Jurkat, Clone E6-1 (cell line): ENCODE data around the gene NDUFB3. TPM values are rescaled to one million over a fixed set of nuclear protein-coding genes. Genes with fewer than 3 reads are reported as not detected.
A peak's percentile ranks its signal among the peaks of the same experiment; 100 is the strongest.
"Not testable (repeated sequence)": the region's sequence is repeated elsewhere in the genome, so short reads cannot be mapped to it uniquely, and the experiment has no call there.

Experiments used
- DNase-seq: peaks from one replicate; pipeline ENCODE4 v3.0.0-alpha.2; 2011; ENCODE audit warnings: low read depth, low spot score
- H3K4me3 ChIP-seq: 2 replicates; pipeline ENCODE4 v1.5.1; 2011; ENCODE audit warnings: mild to moderate bottlenecking, low read length, control low read depth, moderate library complexity
- polyA plus RNA-seq: library from polyadenylated mRNA; unstranded; fragments of >200 nt; gene quantifications from one replicate; pipeline ENCODE4 v1.2.1, GENCODE V29; 2012; ENCODE audit warnings: missing spikeins; ENCODE audit not compliant: insufficient read length, insufficient read depth

Gene NDUFB3
- 229 TPM for polyA plus RNA-seq

DNA sequence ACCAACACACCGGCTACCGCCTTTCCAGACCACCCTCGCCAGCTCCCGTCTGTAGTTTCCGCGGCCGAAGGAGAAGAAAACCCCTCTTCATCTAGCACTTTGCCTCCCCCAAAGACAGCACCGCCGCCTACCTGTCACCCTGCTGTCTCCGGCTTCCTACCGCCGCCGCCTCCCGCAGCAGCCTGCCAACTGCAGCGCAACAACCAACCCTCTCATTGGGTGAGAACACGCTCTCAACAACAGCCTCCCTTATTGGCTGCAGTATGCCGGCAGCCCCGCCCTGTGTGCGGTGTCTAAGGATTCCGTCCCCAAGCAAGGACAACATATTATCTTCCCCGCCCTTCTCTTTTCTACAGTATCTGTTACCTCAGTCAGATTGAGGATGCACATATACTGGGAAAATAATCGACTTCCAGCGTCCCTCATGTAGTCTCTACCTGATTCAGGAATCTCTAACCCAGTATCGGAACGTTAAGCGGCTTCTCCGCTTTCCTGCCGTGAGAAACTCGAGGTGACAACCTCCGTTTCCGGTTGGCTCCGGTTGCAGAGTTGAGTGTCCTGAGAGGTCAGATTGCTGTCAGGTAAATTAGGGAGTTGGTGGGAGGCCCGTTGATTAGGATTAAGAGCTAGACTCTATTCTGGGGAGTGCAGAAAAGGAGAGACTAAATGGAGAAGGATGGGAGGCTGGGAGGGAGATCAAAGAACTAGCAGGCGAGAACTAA lies at the start of gene NDUFB3, which contains the start of gene HYCC2:
NDUFB3 (plus strand) TSS at position 523 of the 722 bp plus-strand sequence. CDS start 6,882 bp downstream, outside the sequence.
HYCC2 (minus strand) TSS at position 193 of the 722 bp plus-strand sequence. CDS start 47,662 bp downstream, outside the sequence.
- H3K4me3 ChIP-seq: peak within 1 kb of the TSS; percentile 64
- DNase-seq: peak; percentile 96

DNA sequence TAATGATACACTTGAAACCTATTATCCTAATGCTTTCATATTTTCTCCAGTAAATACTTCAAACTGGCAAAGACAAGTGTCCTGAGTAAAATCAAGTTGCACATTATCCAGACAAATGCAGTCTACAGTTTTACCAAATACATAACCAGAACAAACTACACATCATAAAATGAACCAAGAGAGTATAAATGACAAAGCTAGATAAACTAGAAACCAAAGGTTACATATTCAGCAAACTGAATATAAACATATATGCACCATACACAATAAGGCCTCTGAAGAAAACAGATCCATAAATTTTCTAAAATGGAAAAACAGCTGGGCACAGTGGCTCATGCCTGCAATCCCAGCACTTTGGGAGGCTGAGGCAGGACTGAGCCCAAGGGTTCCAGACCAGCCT lies 47.3 kb upstream of the NDUFB3 start:
- H3K4me3 ChIP-seq: no peak overlapping the region
- no peak for DNase-seq

DNA sequence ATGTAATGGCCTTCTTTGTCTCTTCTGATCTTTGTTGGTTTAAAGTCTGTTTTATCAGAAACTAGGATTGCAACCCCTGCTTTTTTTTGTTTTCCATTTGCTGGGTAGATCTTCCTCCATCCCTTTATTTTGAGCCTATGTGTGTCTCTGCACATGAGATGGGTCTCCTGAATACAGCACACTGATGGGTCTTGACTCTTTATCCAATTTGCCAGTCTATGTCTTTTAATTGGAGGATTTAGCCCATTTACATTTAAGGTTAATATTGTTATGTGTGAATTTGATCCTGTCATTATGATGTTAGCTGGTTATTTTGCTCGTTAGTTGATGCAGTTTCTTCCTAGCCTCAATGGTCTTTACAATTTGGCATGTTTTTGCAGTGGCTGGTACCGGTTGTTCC lies 37.4 kb upstream of the NDUFB3 start:
- H3K4me3 ChIP-seq, DNase-seq: not testable (repeated sequence)

DNA sequence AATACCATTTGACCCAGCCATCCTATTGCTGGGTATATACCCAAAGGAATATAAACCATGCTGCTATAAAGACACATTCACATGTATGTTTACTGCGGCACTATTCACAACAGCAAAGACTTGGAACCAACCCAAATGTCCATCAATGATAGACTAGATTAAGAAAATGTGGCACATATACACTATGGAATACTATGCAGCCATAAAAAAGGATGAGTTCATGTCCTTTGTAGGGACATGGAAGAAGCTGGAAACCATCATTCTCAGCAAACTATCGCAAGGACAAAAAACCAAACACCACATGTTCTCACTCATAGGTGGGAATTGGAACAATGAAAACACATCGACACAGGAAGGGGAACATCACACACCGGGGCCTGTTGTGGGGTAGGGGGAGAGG lies 33.4 kb upstream of the NDUFB3 start:
- DNase-seq, H3K4me3 ChIP-seq: not testable (repeated sequence)

DNA sequence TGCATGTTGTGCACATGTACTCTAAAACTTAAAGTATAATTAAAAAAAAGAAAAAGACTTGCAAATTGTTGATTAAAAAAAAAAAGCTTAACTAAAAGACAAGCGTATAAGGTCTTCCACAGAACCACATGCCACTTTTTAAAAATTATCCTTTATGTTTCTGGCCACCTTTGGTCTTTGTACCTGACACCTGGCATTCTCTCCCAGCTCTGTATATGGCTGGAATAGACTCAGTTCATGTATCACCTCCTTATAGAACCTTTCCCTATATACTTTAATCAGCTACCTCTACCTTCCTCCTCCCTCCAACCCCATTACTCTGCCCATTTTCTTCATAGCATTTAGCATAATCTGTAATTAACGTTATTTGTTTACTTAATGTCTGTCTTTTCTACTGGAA lies 32.9 kb upstream of the NDUFB3 start:
- no peak overlapping the region for H3K4me3 ChIP-seq
- DNase-seq: no peak

DNA sequence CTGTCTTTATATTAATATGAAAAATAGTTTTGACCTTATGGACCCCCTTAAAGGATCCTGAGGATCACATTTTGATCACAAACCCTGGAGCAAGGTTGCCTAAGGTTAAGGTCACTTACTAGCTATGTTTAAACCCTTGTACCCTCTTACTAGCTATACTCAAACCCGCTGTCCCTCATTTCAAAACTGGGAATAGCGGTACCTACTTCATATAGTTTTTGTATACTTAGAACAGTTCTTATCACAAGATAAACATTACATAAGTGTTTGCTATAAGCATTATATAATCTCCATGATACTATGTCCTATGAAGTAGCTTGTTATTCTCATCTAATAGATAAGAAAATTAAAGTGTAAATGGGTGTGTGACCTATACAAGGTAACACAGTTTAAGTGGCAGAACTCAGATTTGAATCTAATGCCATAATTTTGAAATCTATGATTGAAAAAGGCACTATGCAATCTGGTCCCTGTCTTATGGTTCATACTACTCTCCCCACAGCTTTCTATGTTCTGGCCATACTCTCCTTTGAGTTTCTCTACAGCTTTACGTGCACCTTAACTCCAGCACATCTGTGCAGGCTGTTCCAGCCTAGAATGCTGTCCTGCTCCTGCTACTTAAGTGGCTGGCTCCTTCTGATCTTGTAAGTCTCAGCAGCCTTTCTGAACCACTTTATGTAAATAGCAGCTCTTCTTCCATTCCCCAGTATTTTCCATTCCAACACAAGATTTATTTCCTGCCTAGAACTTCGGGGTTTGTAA lies 30.8 kb upstream of the NDUFB3 start:
- no peak for DNase-seq
- no peak overlapping the region for H3K4me3 ChIP-seq

DNA sequence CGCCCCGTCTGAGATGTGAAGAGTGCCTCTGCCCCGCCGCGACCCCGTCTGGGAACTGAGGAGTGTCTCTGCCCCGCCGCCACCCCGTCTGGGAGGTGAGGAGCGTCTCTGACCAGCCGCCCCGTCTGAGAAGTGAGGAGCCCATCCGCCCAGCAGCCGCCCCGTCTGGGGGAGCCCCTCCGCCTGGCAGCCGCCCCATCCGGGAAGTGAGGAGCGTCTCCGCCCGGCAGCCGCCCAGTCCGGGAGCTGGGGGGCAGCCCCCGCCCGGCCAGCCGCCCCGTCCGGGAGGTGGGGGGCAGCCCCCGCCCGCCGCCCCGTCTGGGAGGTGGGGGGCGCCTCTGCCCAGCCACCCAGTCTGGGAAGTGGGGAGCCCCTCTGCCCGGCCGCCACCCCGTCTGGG lies 29.4 kb upstream of the NDUFB3 start:
- not testable (repeated sequence) for DNase-seq, H3K4me3 ChIP-seq

DNA sequence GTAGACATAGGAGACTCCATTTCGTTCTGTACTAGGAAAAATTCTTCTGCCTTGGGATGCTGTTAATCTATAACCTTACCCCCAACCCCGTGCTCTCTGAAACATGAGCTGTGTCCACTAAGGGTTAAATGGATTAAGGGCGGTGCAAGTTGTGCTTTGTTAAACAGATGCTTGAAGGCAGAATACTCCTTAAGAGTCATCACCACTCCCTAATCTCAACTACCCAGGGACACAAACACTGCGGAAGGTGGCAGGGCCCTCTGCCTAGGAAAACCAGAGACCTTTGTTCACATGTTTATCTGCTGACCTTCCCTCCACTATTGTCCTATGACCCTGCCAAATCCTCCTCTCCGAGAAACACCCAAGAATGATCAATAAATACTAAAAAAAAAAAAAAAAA lies 28.8 kb upstream of the NDUFB3 start:
- DNase-seq, H3K4me3 ChIP-seq: not testable (repeated sequence)

DNA sequence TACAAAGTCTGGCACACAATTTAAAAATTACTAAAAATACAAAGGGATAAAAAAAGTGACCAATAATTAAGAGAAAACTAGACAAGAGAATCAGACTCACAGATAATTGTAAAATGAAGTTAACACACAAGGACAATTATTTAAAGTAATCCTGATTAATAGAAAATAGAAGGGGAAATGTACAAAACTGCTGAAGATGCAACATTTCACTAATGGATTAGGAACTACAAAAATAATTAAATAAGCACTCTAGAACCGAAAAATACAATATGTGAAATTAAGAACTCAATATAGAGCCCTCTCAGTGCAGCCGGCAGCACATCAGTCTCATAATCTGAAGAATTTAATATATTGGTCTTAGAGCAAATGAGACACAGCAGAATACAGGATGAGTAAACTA lies 24.9 kb upstream of the NDUFB3 start:
- H3K4me3 ChIP-seq: no peak overlapping the region
- DNase-seq: no peak

DNA sequence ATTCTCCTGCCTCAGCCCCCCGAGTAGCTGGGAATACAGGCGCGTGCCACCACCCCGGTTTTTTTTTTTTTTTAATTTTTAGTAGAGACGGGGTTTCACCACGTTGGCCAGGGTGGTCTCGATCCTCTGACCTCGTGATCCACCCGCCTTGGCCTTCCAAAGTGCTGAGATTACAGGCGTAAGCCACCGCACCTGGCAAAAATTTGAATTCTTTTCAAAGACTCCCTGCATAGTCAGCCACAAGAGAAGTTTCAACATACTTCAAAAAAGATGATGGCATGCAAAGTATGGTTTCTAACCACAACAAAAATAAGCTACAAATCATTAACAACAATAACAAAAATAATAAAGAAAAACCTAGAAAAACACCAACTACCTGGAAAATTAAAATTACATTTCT lies 22.3 kb upstream of the NDUFB3 start:
- DNase-seq: peak; percentile 25
- H3K4me3 ChIP-seq: no peak overlapping the region

DNA sequence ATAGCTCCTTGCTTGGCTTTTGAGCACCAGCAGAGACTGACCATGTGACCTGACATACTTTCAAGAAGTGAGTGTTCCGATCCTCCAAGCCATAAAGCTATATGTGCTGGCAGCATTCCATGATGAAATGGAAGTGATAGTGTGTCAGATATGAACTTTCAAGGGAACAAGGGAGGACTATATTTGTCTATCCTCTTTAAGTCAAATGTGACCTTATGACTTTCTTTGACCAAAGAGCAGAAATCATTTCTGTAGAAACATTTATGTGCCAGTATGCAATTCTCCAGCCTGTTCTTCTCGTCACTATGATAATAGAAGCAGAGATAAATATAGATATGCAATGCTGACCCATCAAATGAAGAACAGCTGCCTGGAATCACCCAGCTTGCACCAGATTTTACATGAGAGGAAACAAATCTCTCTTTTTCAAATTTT lies 14.7 kb upstream of the NDUFB3 start:
- no peak for DNase-seq
- no peak overlapping the region for H3K4me3 ChIP-seq

DNA sequence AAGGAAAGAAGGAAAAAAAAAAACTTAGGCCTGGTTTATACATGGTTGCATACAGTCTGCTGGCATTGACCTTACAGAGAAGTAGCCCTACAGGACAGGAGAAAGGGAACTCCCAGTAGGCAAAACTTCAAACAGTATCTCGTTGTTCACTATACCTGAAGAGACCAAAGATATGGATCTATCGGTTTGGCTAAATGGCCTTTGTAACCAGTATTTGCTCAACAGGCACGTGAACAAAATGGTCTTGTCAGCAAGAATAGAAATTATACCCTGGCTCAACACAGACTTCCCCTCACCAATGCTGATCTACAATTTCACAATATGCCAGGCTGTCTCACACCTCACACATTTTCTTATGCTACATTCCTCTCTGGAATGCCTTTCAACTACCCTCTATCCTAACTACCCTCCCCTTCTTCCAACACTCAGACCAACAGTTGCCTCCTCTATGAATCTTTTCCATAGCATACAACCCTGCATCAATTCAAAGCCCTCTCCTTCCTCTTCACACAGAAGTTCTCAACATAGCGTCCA lies 14.0 kb upstream of the NDUFB3 start:
- no peak for DNase-seq

DNA sequence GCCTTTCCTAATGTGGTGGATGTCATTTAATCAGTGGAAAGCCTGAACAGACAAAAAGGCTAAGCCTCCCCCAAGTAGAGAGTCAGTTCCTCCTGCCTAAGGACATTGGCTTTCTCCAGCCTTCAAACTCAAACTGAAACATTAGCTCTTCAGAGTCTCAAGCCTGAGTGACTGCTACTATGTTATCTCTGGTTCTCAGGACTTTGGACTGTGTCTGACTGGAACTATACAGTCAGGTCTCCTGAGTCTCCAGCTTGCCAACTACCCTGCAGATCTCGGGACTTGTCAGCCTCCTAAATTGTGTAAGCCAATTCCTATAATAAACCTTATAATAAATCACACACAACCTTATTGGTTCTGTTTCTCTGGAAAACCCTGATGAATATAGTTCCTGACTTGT lies 12.9 kb upstream of the NDUFB3 start:
- no peak overlapping the region for H3K4me3 ChIP-seq
- no peak for DNase-seq

More for the DNA sequence above, 14.0 kb upstream of the NDUFB3 start:
- H3K4me3 ChIP-seq: no peak overlapping the region

DNA sequence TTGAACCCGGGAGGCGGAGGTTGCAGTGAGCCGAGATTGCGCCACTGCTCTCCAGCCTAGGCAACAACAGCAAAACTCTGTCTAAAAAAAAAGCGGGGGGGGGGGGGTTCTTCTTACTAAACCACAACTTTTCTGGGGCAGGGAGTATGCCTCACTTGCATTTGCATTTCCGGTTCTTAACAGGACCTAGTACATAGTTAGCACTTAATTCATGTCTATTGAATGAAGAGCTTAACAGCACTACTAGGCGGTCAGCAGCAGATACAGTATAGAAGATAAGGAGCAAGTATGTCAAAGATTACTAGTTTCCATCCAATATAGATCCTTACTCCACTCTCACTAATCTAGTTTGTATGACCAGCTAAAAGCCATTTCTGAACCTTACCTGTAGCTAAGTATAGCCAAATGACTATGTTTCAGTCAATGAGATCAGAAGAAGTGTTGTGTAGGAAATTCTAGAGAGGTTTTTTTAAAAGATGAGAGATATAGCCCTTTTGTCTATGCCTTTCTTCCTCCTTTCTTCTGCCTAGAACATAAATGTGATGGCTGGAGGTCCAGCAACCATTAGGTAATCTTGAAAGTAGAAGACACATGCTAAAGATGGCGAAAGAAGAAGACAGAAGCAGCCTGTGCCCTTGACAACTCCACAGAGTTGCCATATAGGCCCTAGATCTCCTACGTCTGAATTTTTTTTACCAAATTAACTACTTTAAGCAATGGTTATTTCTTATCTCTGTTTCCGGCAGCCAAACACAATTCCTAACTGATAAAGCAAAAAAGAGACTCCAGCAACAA lies 11.6 kb upstream of the NDUFB3 start:
- H3K4me3 ChIP-seq: no peak overlapping the region
- no peak for DNase-seq

DNA sequence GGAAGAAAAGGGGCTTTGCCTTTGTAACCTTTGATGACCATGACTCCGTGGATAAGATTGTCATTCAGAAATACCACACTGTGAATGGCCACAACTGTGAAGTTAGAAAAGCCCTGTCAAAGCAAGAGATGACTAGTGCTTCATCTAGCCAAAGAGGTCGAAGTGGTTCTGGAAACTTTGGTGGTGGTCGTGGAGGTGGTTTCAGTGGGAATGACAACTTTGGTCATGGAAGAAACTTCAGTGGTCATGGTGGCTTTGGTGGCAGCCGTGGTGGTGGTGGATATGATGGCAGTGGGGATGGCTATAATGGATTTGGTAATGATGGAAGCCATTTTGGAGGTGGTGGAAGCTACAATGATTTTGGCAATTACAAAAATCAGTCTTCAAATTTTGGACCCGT lies 8.3 kb upstream of the NDUFB3 start:
- DNase-seq: not testable (repeated sequence)

DNA sequence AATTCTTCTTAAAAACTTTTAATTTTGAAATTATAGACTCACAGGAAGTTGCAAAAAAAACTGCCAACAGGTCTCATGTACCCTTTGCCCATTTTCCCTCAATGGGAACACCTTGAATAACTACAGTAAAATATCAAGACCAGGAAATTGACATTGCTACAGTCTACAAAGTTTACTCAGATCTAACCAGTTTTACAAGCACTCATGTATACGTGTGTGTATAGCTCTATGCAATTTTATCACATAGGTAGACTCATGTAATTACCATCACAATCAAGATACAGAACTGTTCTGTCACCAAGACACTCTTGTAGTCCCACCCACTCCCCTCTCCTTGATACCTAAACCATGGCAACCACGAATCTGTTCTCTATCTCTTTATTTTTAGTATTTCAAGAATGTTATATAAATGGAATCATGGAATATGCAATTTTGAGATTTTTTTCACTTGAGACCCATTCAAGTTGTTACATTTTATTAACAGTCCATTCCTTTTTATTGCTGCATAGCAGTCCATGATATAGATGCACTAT lies 6.9 kb upstream of the NDUFB3 start:
- no peak overlapping the region for H3K4me3 ChIP-seq
- no peak for DNase-seq

More for the DNA sequence above, 8.3 kb upstream of the NDUFB3 start:
- not testable (repeated sequence) for H3K4me3 ChIP-seq

DNA sequence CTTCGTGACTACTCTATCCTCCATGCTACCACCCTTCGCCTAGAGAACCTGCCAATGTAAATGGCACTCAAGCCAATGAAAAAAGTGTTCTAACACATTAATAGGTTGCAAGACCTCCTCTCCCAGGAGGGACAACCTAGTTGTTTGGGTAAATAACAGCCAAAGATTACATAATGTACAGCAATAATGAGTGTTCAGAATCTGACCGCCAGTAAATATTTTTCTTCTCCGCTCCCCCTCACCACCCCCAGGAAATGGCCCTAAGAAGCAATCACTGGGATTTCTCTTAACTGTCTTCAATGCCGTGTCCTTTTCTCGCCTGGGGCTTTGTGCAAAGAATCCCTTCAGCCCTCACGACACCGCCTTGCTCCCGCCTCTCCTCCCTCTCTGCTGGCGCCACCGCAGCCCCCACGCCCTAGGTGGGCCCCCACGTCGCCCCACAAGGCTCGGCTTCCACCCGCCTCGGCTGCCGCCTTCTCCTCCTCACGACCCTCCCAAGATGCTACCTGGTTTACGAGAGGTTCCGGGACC lies 788 bp upstream of the NDUFB3 start:
- peak overlapping the region; percentile 64 for H3K4me3 ChIP-seq
- peak; percentile 16 for DNase-seq

DNA sequence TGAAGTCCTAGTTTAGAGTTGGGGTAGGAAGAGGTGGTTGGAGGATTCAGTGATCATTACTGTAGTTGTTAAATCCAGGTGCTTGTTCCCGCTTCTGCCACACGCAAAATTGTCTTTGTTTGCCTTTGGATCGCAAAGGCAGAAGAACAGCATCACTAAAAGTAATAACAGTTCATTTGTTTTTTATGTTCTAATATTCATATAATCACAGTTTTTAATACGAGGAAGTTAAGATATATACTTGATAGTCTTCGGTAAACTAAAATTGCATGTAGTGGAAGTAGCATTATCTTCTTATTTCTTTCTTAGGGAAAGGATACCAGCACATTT lies 365 bp downstream of the NDUFB3 start:
- DNase-seq: no peak
- H3K4me3 ChIP-seq: peak overlapping the region; percentile 64

DNA sequence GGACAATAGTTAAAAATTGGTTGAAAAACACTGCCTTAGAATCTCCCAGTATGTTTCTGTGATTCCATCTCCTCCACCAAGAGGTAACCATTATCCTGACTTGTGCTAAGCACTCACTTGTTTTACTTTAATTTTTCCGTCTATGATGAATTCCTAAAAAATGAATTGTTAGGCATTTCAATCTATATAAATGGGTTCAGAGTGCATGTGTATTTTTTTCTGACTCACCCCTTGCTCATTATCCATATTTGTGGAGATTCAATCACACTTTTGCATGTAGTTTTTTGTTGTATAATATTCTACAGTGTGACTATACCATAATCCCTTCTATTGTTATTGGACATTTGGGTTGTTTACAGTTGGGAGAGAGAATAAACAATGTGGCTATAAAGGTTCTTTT lies 1.3 kb downstream of the NDUFB3 start:
- no peak for DNase-seq
- peak overlapping the region; percentile 64 for H3K4me3 ChIP-seq
